HL-60/S4 (cell line): Measurements from ENCODE around the gene TOP3A.

Experiments
- in situ Hi-C: fragments of 300-500 bp; cut with MboI; formaldehyde crosslinking; loops from 2 replicates; pipeline ENCODE4 v1.14.3; 2022; ENCODE audit warnings: low sequenced_read_pairs

TOP3A gene

GRCh38 chr17:18280766-18281371 is 33.9 kb downstream of the TOP3A start:
- in situ Hi-C loops = no loop called here

DNA sequence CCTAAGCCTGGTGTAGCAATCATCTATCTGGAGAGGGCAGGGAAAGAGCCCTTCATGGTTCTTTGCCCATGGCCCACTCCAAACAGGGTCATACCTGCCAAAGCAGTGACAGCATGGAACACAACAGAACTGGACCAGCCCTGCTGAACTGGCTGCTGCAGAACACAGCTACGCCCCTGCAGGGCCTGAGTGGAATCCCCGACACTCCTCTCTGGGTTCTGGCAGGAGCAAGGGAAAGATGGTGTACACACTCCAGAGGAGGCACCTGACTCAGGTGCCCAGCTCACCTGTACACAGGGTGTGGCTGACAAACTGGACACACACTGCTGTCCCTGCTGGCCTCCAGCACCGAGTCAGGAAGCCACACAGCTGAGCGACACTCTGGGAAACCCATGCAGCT is 34.5 kb downstream of the TOP3A start:
- in situ Hi-C loops = no loop called here

GRCh38 chr17:18278867-18279266 is 35.9 kb downstream of the TOP3A start:
- in situ Hi-C loops = no loop called here

DNA sequence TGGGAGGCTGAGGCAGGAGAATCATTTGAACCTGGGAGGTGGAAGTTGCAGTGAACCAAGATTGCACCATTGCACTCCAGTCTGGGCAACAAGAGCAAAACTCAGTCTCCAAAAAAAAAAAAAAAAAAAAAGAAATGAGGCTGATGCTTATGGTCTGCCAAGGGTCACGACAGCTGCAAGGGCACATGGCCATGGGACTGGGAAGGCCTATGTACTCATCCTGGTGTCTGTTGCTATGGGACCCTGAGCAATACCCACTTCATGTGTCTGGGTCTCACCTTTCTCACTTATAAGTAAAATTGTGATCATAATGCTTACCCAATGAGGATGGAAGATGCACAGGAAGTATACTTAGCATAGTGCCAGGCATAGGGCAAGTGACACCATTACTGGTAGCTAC is 37.7 kb downstream of the TOP3A start:
- in situ Hi-C loops = no loop called here

DNA sequence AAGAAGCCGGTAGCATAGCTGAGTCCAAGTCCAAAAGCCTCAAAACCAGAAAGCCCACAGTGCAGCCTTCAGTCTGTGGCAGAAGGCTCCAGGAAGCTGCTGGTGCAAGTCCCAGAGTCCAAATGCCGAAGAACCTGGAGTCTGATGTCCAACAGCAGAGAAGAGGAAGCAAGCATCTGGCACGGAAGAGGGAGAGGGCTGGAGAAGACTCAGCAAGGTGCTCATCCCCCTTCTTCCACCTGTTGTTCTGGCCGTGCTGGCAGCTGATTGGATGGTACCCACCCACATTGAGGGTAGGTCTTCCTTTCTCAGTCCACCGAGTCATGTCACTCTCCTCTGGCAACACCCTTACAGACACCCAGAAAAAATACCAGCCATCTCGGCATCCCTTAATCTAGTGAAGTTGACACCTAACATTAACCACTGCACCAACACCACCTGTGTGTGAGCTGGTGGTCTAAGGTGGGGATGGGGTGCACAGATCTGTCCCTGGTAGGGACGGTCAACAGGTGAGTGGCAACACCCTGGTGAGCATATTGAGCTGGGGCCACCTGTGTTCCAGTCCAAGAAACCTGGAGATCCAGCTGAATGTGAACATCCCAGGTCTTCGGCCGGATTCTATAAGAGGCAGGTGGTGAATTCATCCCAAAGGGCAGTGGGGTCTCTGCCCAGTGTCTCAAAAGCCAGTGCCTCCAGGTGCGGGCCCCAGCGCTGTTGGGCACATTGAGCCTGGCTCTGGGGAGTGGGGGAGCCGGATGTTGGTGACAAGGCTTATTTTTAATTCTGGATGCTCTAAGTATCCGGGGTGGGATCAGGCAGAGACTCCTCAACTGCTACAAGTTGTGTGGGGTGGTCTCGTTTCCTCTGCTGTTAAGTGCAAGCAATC is 44.5 kb downstream of the TOP3A start:
- in situ Hi-C loops = no loop called here

GRCh38 chr17:18267927-18268711 is 46.7 kb downstream of the TOP3A start:
- in situ Hi-C loops = no loop called here

- in situ Hi-C loops = no loop called here
Observed at GRCh38 chr17:18267366-18267765, 47.4 kb downstream of the TOP3A start.

DNA sequence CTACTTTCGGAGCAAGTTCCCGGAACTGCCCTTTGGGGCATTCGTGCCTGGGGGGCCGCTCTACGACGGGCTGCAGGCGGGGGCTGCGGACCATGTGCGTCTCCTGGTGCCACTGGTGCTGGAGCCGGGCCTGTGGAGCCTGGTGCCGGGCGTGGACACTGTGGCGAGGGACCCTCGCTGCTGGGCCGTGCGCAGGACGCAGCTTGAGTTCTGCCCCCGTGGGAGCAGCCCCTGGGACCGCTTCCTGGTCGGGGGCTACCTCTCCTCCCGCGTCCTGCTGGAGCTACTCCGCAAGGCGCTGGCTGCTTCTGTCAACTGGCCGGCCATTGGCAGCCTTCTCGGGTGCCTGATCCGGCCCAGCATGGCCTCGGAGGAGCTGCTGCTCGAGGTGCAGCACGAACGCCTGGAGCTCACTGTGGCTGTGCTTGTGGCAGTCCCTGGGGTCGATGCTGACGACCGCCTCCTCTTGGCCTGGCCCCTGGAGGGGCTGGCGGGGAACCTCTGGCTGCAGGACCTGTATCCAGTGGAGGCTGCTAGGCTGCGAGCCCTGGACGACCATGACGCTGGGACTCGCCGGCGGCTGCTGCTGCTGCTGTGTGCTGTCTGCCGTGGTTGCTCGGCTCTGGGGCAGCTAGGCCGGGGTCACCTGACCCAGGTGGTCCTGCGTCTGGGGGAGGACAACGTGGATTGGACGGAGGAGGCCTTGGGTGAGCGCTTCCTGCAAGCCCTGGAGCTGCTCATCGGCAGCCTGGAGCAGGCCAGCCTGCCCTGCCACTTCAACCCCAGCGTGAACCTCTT is 50.7 kb downstream of the TOP3A start:
- in situ Hi-C loops = no loop called here

- in situ Hi-C loops = no loop called here
Observed at GRCh38 chr17:18262641-18263040, 52.2 kb downstream of the TOP3A start.

DNA sequence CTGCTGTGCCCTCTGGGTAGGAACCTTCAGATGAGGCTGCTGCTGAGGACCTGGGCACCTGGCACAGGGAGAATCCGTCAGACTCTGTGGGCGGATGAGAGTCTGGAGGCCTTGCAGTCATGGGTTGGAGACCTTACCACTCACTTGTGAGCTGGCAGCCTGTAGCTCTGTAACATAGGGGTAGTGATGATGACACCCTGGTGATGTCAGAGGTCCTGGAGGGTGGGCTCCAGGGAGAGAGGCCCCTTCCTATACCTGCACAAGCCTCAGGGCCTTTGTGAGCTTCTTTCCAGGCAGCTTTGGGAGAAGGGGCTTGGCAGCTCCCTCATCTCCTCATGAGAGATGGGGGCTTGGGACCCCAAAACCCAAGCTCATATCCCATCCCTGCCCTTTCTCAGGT is 52.7 kb downstream of the TOP3A start:
- in situ Hi-C loops = no loop called here

- in situ Hi-C loops = no loop called here
Observed at GRCh38 chr17:18261659-18262058, 53.1 kb downstream of the TOP3A start.

DNA sequence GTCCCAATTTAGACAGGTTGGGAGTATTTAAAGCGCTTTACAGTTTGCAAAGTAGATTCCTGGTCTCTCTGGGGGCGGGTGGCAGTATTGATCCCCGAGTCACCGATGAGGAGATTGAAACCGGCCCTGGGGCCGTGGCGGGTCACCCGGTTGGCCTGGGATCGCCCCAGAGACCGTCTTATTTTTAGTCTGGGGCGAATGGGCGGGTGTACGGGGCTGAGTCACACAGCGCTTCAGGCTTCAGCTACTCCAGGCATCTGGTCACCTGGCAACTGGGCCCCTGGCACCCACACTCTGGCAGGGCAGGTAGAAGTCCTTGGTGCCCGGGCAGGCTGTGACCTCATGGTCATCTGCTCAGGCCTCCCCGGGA is 53.7 kb downstream of the TOP3A start:
- in situ Hi-C loops = no loop called here

DNA sequence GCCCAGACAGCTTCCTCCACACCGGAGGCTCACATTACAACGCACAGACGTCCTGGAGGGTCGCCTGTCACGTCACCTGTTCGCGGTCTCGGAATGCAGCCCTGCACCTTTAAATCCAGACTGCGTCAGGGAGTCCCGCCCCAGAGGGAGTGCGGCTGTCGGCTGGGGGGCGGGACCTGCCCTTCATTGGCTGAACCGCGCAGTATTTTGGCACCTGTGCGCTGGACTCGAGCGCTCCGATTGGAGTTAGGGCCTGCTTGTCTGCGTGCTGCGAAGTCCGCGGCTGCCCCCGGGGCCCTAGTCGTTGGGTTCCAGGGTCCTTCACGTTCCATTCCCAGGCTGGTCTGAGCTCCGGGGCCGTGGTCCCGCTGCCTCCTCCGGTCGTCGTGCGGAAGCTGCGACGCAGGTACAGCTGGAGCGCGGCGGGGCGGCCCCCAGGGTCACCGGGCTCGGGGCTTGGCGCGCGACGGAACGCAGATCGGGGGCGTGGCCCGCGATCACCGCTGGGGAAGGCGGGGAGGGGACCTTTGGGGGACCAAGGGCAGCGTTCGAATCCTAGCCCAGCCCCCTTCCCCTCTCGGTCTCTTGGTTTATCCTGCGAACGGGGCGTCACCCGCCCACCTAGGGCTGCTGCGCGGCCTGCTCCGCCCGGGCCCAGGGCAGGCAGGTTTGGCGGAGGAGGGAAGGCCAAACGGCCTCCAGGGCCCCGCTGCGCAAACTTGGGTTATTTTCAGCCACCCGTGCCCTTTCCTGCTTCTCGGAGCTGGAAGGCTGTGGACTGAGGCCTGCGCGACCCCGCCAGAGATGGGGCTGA is 54.3 kb downstream of the TOP3A start, which contains the start of gene MIEF2:
Gene MIEF2, plus strand, starts transcription at position 331 of the 814 bp plus-strand sequence. CDS start 2,059 bp downstream, outside the sequence.
- in situ Hi-C loops = no loop called here

GRCh38 chr17:18259621-18260331 is 55.0 kb downstream of the TOP3A start:
- in situ Hi-C loops = no loop called here

- in situ Hi-C loops = no loop called here
Observed at GRCh38 chr17:18258356-18259038, 56.3 kb downstream of the TOP3A start, which contains the start of gene FLII. TSS of gene FLII (minus strand) at chr17:18258738. CDS start at chr17:18258690, 48 bp downstream.

DNA sequence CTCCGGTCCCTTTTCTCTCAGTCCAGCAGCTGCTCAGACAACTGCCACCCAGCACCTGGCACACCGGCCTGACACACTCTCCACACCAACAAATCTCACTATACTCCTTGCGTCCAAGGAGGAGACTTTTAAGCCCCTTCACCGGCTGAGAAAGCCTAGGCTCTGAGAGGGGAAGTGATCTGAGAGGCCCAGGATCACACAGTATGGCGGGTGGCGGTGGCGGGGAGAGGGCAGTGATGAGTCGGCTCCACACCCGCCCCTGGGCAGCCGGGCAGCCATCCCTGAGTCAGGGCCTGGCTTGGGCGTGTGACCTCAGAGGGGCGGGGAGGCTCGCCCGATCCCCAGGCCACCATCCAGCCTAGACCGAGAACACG is 56.8 kb downstream of the TOP3A start:
- in situ Hi-C loops = no loop called here

- in situ Hi-C loops = no loop called here
Observed at GRCh38 chr17:18257268-18257981, 57.4 kb downstream of the TOP3A start.

- in situ Hi-C loops = no loop called here
Observed at GRCh38 chr17:18256776-18257175, 58.0 kb downstream of the TOP3A start.
